Neural cell (in vitro differentiated cells): ENCODE data around the gene UBC. TPM values are rescaled to one million over a fixed set of nuclear protein-coding genes. Genes with fewer than 3 reads are reported as not detected.

Experiments
- H2AFZ ChIP-seq: fragments of 200-600, 300-800 bp; sonication (generic), shearing (Covaris generic); 2 replicates; pipeline ENCODE4 v1.6.0; 2014; ENCODE audit warnings: low read depth, mild to moderate bottlenecking, antibody characterized with exemption, low read length, moderate library complexity
- H3F3A ChIP-seq: fragments of 200-600 bp; shearing (Covaris generic); 2 replicates; pipeline ENCODE4 v1.6.1; 2016; ENCODE audit warnings: mild to moderate bottlenecking, moderate library complexity, mixed read lengths, antibody characterized with exemption, low read length; ENCODE audit not compliant: insufficient read depth, poor library complexity, severe bottlenecking
- H3K27ac ChIP-seq: fragments of 200-600, 300-800 bp; sonication (generic), shearing (Covaris generic); 2 replicates; pipeline ENCODE4 v1.5.1; 2014; ENCODE audit warnings: mild to moderate bottlenecking, low read length, moderate library complexity
- H3K27me3 ChIP-seq: fragments of 300-800, 200-600 bp; sonication (generic), shearing (Covaris generic); 2 replicates; pipeline ENCODE4 v1.6.0; 2014; ENCODE audit warnings: mild to moderate bottlenecking, low read depth, low read length, moderate library complexity; ENCODE audit not compliant: insufficient read depth
- H3K36me3 ChIP-seq: fragments of 300-800, 200-600 bp; sonication (generic), shearing (Covaris generic); 2 replicates; pipeline ENCODE4 v1.5.1; 2014; ENCODE audit warnings: mild to moderate bottlenecking, antibody characterized with exemption, low read length, moderate library complexity; ENCODE audit not compliant: insufficient read depth
- H3K4me2 ChIP-seq: fragments of 300-800, 200-600 bp; sonication (generic), shearing (Covaris generic); 2 replicates; pipeline ENCODE4 v1.6.0; 2014; ENCODE audit warnings: mild to moderate bottlenecking, low read length
- H3K4me3 ChIP-seq: fragments of 300-800, 200-600 bp; sonication (generic), shearing (Covaris generic); 2 replicates; pipeline ENCODE4 v1.5.1; 2014; ENCODE audit warnings: mild to moderate bottlenecking, low read length, moderate library complexity
- H3K79me2 ChIP-seq: fragments of 200-600 bp; shearing (Covaris generic); replicated peaks from 2 replicates; pipeline ENCODE4 v1.6.0; 2014; ENCODE audit warnings: mild to moderate bottlenecking, low read length, moderate library complexity; ENCODE audit not compliant: insufficient read depth
- H3K9ac ChIP-seq: fragments of 300-800, 200-600 bp; sonication (generic), shearing (Covaris generic); 2 replicates; pipeline ENCODE4 v1.6.1; 2016; ENCODE audit warnings: mild to moderate bottlenecking, low read length, mixed read lengths
- H3K9me2 ChIP-seq: fragments of 200-600 bp; shearing (Covaris generic); 2 replicates; pipeline ENCODE4 v1.6.1; 2016; ENCODE audit warnings: mild to moderate bottlenecking, low read length, mixed read lengths; ENCODE audit not compliant: insufficient read depth
- H3K9me3 ChIP-seq: fragments of 200-600, 300-800 bp; sonication (generic), shearing (Covaris generic); 2 replicates; pipeline ENCODE4 v1.6.1; 2016; ENCODE audit warnings: mild to moderate bottlenecking, mixed run types, low read length, moderate library complexity, mixed read lengths
- H4K20me1 ChIP-seq: fragments of 200-600 bp; shearing (Covaris generic); 2 replicates; pipeline ENCODE4 v1.6.1; 2016; ENCODE audit warnings: mild to moderate bottlenecking, mixed run types; ENCODE audit not compliant: insufficient read depth
- CTCF ChIP-seq: fragments of 450-650 bp; IDR thresholded peaks from 2 replicates; pipeline ENCODE4 v1.5.1; 2014; ENCODE audit warnings: antibody characterized with exemption, mild to moderate bottlenecking, moderate library complexity; ENCODE audit not compliant: poor library complexity, severe bottlenecking
- EP300 ChIP-seq: fragments of 450-650 bp; conservative IDR thresholded peaks from 2 replicates; pipeline ENCODE4 v1.6.1; 2014; ENCODE audit warnings: antibody characterized with exemption, mild to moderate bottlenecking, moderate library complexity; ENCODE audit not compliant: poor library complexity, severe bottlenecking
- EZH2 ChIP-seq: fragments of 200-600, 300-800 bp; shearing (Covaris generic), sonication (generic); IDR thresholded peaks from 2 replicates; pipeline ENCODE4 v1.6.1; 2014; ENCODE audit warnings: antibody characterized with exemption, low read length, borderline replicate concordance, mild to moderate bottlenecking; ENCODE audit not compliant: insufficient read depth, poor library complexity, severe bottlenecking
- MXI1 ChIP-seq: fragments of 450-650 bp; conservative IDR thresholded peaks from 2 replicates; pipeline ENCODE4 v1.6.1; 2014; ENCODE audit warnings: antibody characterized with exemption, mild to moderate bottlenecking; ENCODE audit not compliant: poor library complexity, severe bottlenecking
- POLR2AphosphoS5 ChIP-seq: IDR thresholded peaks from 2 replicates; pipeline ENCODE4 v1.6.1; 2012
- RAD21 ChIP-seq: fragments of 450-650 bp; conservative IDR thresholded peaks from 2 replicates; pipeline ENCODE4 v1.6.1; 2014; ENCODE audit warnings: antibody characterized with exemption, mild to moderate bottlenecking, moderate library complexity
- REST ChIP-seq: IDR thresholded peaks from 2 replicates; pipeline ENCODE4 v1.6.1; 2012; ENCODE audit warnings: borderline replicate concordance
- SMC3 ChIP-seq: fragments of 450-650 bp; conservative IDR thresholded peaks from 2 replicates; pipeline ENCODE4 v1.6.1; 2014; ENCODE audit warnings: antibody characterized with exemption, mild to moderate bottlenecking, moderate library complexity; ENCODE audit not compliant: poor library complexity
- TAF1 ChIP-seq: IDR thresholded peaks from 2 replicates; pipeline ENCODE4 v1.6.1; 2012; ENCODE audit warnings: low read depth
- polyA plus RNA-seq: library from polyadenylated mRNA; depleted of rRNA; stranded (reverse); fragments of >200 nt; gene quantifications from 2 replicates; pipeline ENCODE4 v1.2.3, GENCODE V29; 2014

Gene UBC
- polyA plus RNA-seq, 1 donor from 2014 or later, result 1,177 TPM

- peak overlapping the region; percentile 76 for H3K9ac ChIP-seq
- no peaks in the 10 kb centered on the region for H3K36me3 ChIP-seq
- H2AFZ ChIP-seq, result no peak overlapping the region
- H3F3A ChIP-seq, result no peaks in the 10 kb centered on the region
- no peak overlapping the region for H3K4me2 ChIP-seq
- peak overlapping the region; percentile 72 for H3K4me3 ChIP-seq
- H3K79me2 ChIP-seq, result no peaks in the 10 kb centered on the region
- H3K9me3 ChIP-seq, result no peaks in the 10 kb centered on the region
- no peaks in the 10 kb centered on the region for H3K27me3 ChIP-seq
- no peaks in the 10 kb centered on the region for H4K20me1 ChIP-seq
- H3K9me2 ChIP-seq, result no peaks in the 10 kb centered on the region
- H3K27ac ChIP-seq, result peak overlapping the region; percentile 91
- no peak for TF ChIP-seq RAD21
- TF ChIP-seq CTCF, result no peak
- no peak for TF ChIP-seq EP300
- no peak for TF ChIP-seq TAF1
- no peak for TF ChIP-seq MXI1
- TF ChIP-seq SMC3, result no peak
- TF ChIP-seq POLR2AphosphoS5, result no peak
- TF ChIP-seq REST, result no peak
- TF ChIP-seq EZH2, result no peak
These were observed 26.7 kb upstream of the UBC start for GRCh38 chr12:124941170-124941527.

GRCh38 chr12:124940393-124941169, 26.1 kb upstream of the UBC start:
- no peaks in the 10 kb centered on the region for H3K9me3 ChIP-seq
- H3K36me3 ChIP-seq, result no peaks in the 10 kb centered on the region
- no peaks in the 10 kb centered on the region for H3K27me3 ChIP-seq
- H3K4me3 ChIP-seq, result peak overlapping the region; percentile 72
- no peaks in the 10 kb centered on the region for H3K79me2 ChIP-seq
- no peak overlapping the region for H2AFZ ChIP-seq
- no peaks in the 10 kb centered on the region for H4K20me1 ChIP-seq
- H3K9me2 ChIP-seq, result no peaks in the 10 kb centered on the region
- H3F3A ChIP-seq, result no peaks in the 10 kb centered on the region
- H3K4me2 ChIP-seq, result peak overlapping the region; percentile 56
- TF ChIP-seq RAD21, result peak; percentile 56
- TF ChIP-seq CTCF, result peak; percentile 79
- TF ChIP-seq POLR2AphosphoS5, result no peak
- peak; percentile 71 for TF ChIP-seq SMC3
- TF ChIP-seq REST, result no peak
- no peak for TF ChIP-seq MXI1
- no peak for TF ChIP-seq EP300
- peak overlapping the region; percentile 76 for H3K9ac ChIP-seq
- peak overlapping the region; percentile 91 for H3K27ac ChIP-seq
